ENCODE measurements around the gene NELFE.
"Not testable (repeated sequence)": the region's sequence is repeated elsewhere in the genome, so short reads cannot be mapped to it uniquely, and the experiment has no call there.

NELFE gene

GRCh38 chr6:31958741-31959739 lies at the start of gene NELFE, which contains the start of gene SKIC2:
Gene NELFE, minus strand, starts transcription at chr6:31958971. Its CDS starts 525 bp downstream, at chr6:31958446.
Gene SKIC2, plus strand, starts transcription at chr6:31959175. Its CDS starts 18 bp downstream, at chr6:31959193.
- DNase-seq (ENCODE audit: low read depth): peak; percentile 92
- peak within 1 kb of the TSS; percentile 100 for H3K4me3 ChIP-seq (ENCODE audit: low read depth, low read length)
- in situ Hi-C loops (cut with HindIII; ENCODE audit: low sequenced_read_pairs): no loop called here
- TF ChIP-seq CTCF (IDR thresholded peaks at IDR 0.05; ENCODE audit: low read depth, low read length, missing control alignments): no peak

- in situ Hi-C loops (cut with HindIII; ENCODE audit: low sequenced_read_pairs); DNase-seq (ENCODE audit: low read depth); H3K4me3 ChIP-seq (ENCODE audit: low read depth, low read length): not testable (repeated sequence)
Observed at GRCh38 chr6:32008037-32008436, 49.3 kb upstream of the NELFE start.

- in situ Hi-C loops (cut with HindIII; ENCODE audit: low sequenced_read_pairs); H3K4me3 ChIP-seq (ENCODE audit: low read depth, low read length); DNase-seq (ENCODE audit: low read depth): not testable (repeated sequence)
Observed at GRCh38 chr6:32007086-32007485, 48.3 kb upstream of the NELFE start.

GRCh38 chr6:32005991-32006529 lies 47.3 kb upstream of the NELFE start:
- DNase-seq (ENCODE audit: low read depth); H3K4me3 ChIP-seq (ENCODE audit: low read depth, low read length); in situ Hi-C loops (cut with HindIII; ENCODE audit: low sequenced_read_pairs): not testable (repeated sequence)

GRCh38 chr6:32005538-32005880 lies 46.7 kb upstream of the NELFE start:
- in situ Hi-C loops (cut with HindIII; ENCODE audit: low sequenced_read_pairs); DNase-seq (ENCODE audit: low read depth); H3K4me3 ChIP-seq (ENCODE audit: low read depth, low read length): not testable (repeated sequence)

- in situ Hi-C loops (cut with HindIII; ENCODE audit: low sequenced_read_pairs); DNase-seq (ENCODE audit: low read depth); H3K4me3 ChIP-seq (ENCODE audit: low read depth, low read length): not testable (repeated sequence)
Observed at GRCh38 chr6:32004864-32005537, 46.2 kb upstream of the NELFE start.

GRCh38 chr6:32004393-32004792 lies 45.6 kb upstream of the NELFE start:
- H3K4me3 ChIP-seq (ENCODE audit: low read depth, low read length); DNase-seq (ENCODE audit: low read depth); in situ Hi-C loops (cut with HindIII; ENCODE audit: low sequenced_read_pairs): not testable (repeated sequence)

- DNase-seq (ENCODE audit: low read depth); H3K4me3 ChIP-seq (ENCODE audit: low read depth, low read length); in situ Hi-C loops (cut with HindIII; ENCODE audit: low sequenced_read_pairs): not testable (repeated sequence)
Observed at GRCh38 chr6:32003301-32003700, 44.5 kb upstream of the NELFE start.

- H3K4me3 ChIP-seq (ENCODE audit: low read depth, low read length); in situ Hi-C loops (cut with HindIII; ENCODE audit: low sequenced_read_pairs); DNase-seq (ENCODE audit: low read depth): not testable (repeated sequence)
Observed at GRCh38 chr6:32002546-32003268, 43.9 kb upstream of the NELFE start.

- in situ Hi-C loops (cut with HindIII; ENCODE audit: low sequenced_read_pairs); DNase-seq (ENCODE audit: low read depth): not testable (repeated sequence)
Observed at GRCh38 chr6:31996385-31996784, 37.6 kb upstream of the NELFE start.

GRCh38 chr6:31994421-31994820 lies 35.6 kb upstream of the NELFE start:
- H3K4me3 ChIP-seq (ENCODE audit: low read depth, low read length); in situ Hi-C loops (cut with HindIII; ENCODE audit: low sequenced_read_pairs); DNase-seq (ENCODE audit: low read depth): not testable (repeated sequence)

More at GRCh38 chr6:31996385-31996784, 37.6 kb upstream of the NELFE start:
- H3K4me3 ChIP-seq (ENCODE audit: low read depth, low read length): not testable (repeated sequence)

GRCh38 chr6:31989363-31989762 lies 30.6 kb upstream of the NELFE start:
- in situ Hi-C loops (cut with HindIII; ENCODE audit: low sequenced_read_pairs); DNase-seq (ENCODE audit: low read depth); H3K4me3 ChIP-seq (ENCODE audit: low read depth, low read length): not testable (repeated sequence)

GRCh38 chr6:31981744-31982143 lies 23.0 kb upstream of the NELFE start, which contains the start of gene C4A:
Gene C4A, plus strand, starts transcription at chr6:31982057. Its CDS starts 51 bp downstream, at chr6:31982108.
- in situ Hi-C loops (cut with HindIII; ENCODE audit: low sequenced_read_pairs); H3K4me3 ChIP-seq (ENCODE audit: low read depth, low read length); DNase-seq (ENCODE audit: low read depth): not testable (repeated sequence)

- H3K4me3 ChIP-seq (ENCODE audit: low read depth, low read length); DNase-seq (ENCODE audit: low read depth); in situ Hi-C loops (cut with HindIII; ENCODE audit: low sequenced_read_pairs): not testable (repeated sequence)
Observed at GRCh38 chr6:31980998-31981397, 22.2 kb upstream of the NELFE start.

GRCh38 chr6:31980195-31980876 lies 21.6 kb upstream of the NELFE start:
- H3K4me3 ChIP-seq (ENCODE audit: low read depth, low read length); in situ Hi-C loops (cut with HindIII; ENCODE audit: low sequenced_read_pairs); DNase-seq (ENCODE audit: low read depth): not testable (repeated sequence)

Data from astrocyte of the cerebellum (primary cell).